ENCODE measurements around the gene MSRB3. TPM values are rescaled to one million over a fixed set of nuclear protein-coding genes. Genes with fewer than 3 reads are reported as not detected.
A peak's percentile ranks its signal among the peaks of the same experiment; 100 is the strongest.

The MSRB3 gene
- total and polyA plus RNA-seq, 2 of the 4 experiments (the other 2 are of a cell fraction), result 31.7 to 35.7 TPM

DNA sequence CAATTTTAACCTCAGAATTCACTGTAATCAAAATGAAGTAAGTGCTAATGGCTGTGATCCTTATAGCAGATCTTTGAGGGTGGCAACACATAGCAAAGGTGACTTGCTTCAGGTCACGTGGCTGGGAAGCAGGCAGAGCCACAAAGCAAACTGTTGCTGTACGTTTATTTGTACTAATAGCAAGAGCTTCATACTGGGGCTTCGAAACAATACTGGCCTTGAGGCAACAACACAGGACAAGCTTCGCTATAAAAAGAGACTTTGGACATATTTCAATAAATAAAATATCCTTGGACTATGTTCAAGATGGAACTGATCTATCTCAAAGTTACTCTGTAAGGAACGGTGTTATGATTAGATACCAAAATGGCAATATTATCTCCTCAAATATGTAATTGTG, 44.6 kb downstream of the MSRB3 start:
- TF ChIP-seq RCOR1 (IDR thresholded peaks at IDR 0.05; ENCODE audit: insufficient replicate concordance, low read length) (no peak), MAZ (IDR thresholded peaks at IDR 0.05; ENCODE audit: borderline replicate concordance, low read depth, low read length) (no peak), RAD21 (IDR thresholded peaks at IDR 0.05; ENCODE audit: low read length) (no peak), RFX5 (IDR thresholded peaks at IDR 0.05; ENCODE audit: low read depth, low read length) (no peak), MXI1 (IDR thresholded peaks at IDR 0.05; ENCODE audit: borderline replicate concordance, low read depth, low read length) (no peak), CHD1 (IDR thresholded peaks at IDR 0.05; ENCODE audit: low read depth, low read length) (no peak), FOS (IDR thresholded peaks at IDR 0.05; ENCODE audit: low read depth, low read length) (no peak), USF2 (IDR thresholded peaks at IDR 0.05; ENCODE audit: low read depth, low read length) (no peak), POLR2A (IDR thresholded peaks at IDR 0.05; ENCODE audit: low read depth, low read length) (no peak), MAFK (IDR thresholded peaks at IDR 0.05; ENCODE audit: low read depth, low read length) (no peak)
- TF ChIP-seq, protein P1, sequence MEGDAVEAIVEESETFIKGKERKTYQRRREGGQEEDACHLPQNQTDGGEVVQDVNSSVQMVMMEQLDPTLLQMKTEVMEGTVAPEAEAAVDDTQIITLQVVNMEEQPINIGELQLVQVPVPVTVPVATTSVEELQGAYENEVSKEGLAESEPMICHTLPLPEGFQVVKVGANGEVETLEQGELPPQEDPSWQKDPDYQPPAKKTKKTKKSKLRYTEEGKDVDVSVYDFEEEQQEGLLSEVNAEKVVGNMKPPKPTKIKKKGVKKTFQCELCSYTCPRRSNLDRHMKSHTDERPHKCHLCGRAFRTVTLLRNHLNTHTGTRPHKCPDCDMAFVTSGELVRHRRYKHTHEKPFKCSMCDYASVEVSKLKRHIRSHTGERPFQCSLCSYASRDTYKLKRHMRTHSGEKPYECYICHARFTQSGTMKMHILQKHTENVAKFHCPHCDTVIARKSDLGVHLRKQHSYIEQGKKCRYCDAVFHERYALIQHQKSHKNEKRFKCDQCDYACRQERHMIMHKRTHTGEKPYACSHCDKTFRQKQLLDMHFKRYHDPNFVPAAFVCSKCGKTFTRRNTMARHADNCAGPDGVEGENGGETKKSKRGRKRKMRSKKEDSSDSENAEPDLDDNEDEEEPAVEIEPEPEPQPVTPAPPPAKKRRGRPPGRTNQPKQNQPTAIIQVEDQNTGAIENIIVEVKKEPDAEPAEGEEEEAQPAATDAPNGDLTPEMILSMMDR (conservative IDR thresholded peaks at IDR 0.05; ENCODE audit: low read depth, low read length), result no peak
- TF ChIP-seq, protein P2, sequence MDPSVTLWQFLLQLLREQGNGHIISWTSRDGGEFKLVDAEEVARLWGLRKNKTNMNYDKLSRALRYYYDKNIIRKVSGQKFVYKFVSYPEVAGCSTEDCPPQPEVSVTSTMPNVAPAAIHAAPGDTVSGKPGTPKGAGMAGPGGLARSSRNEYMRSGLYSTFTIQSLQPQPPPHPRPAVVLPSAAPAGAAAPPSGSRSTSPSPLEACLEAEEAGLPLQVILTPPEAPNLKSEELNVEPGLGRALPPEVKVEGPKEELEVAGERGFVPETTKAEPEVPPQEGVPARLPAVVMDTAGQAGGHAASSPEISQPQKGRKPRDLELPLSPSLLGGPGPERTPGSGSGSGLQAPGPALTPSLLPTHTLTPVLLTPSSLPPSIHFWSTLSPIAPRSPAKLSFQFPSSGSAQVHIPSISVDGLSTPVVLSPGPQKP (IDR thresholded peaks at IDR 0.05; ENCODE audit: borderline replicate concordance, low read depth, low read length), result no peak
- H3K79me1 ChIP-seq (ENCODE audit: low read depth in 1 of 2, low read length in 2 of 2), result peaks cover 13 to 30% of the 10 kb centered on the region in 2 experiments; a peak in 3 of 4 replicates
- DNase-seq (no peak), ATAC-seq (ENCODE audit: low read depth) (no peak)
- peaks cover 2% of the 10 kb centered on the region; the same call in 1 of the 2 replicates for H3K36me3 ChIP-seq (ENCODE audit: control insufficient read depth, insufficient read depth, low read length)
- peak overlapping the region; percentile 29 for H2AK5ac ChIP-seq (ENCODE audit: low read depth, low read length)
- H3K4me1 ChIP-seq (ENCODE audit: control insufficient read depth, insufficient read depth, low read length), result peaks cover 11% of the 10 kb centered on the region
- peak overlapping the region in 1 of 2 experiments; percentile 20; a peak in 1 of 4 replicates for H4K8ac ChIP-seq (ENCODE audit: low read depth in 2 of 2, low read length in 2 of 2)
- peak overlapping the region; percentile 5; the same call in 1 of the 2 replicates for H4K91ac ChIP-seq (ENCODE audit: insufficient read depth, low read depth, low read length)
- H2AK9ac ChIP-seq (replicated peaks; ENCODE audit: low read depth, low read length, poor library complexity), result no peak overlapping the region
- no peak overlapping the region for H3K56ac ChIP-seq (ENCODE audit: extremely low read depth, insufficient read depth, low read length)
- 0 out of 3 replicates have a peak overlapping the region, but pooled peaks have one; percentile 16 for H2BK15ac ChIP-seq (ENCODE audit: low read depth, low read length)
- peak overlapping the region; percentile 41 for H3K14ac ChIP-seq (replicated peaks; ENCODE audit: low read depth, low read length)
- peak overlapping the region; percentile 9 for H2BK5ac ChIP-seq (ENCODE audit: low read depth, low read length, poor library complexity, severe bottlenecking)
- no peak overlapping the region for H2AFZ ChIP-seq (replicated peaks; ENCODE audit: low read length, poor library complexity)
- H2BK20ac ChIP-seq (ENCODE audit: low read depth, low read length), result no peak overlapping the region; the same call in 1 of the 2 replicates
- no peak overlapping the region for H3K23ac ChIP-seq (ENCODE audit: low read depth, low read length)
- WGBS, 2 experiments (ENCODE audit: extremely low coverage in 2 of 2, insufficient read length in 1 of 2), result 68% methylated on average over 2 of the region's 5 CpGs; no CpG with 5 or more reads in 1 of the 2 experiments
- no peak overlapping the region for H3K4me2 ChIP-seq (ENCODE audit: low read depth, low read length)
- ChIA-PET POLR2A (ENCODE audit: unreplicated experiment) (no interaction called here), CTCF (interaction anchor here (0.6 kb wide), 1 partner anchor 808 kb away, joined by 3 read pairs; no protein-coding TSS in a partner anchor)
- in situ Hi-C loops (cut with MboI; ENCODE audit: low sequenced_read_pairs), result loop anchor here (25.0 kb wide), 1 partner anchor 364 kb away; no protein-coding TSS in a partner anchor
- H3K18ac ChIP-seq (ENCODE audit: low read depth, low read length), result peak overlapping the region; percentile 77
- H3K4ac ChIP-seq (ENCODE audit: low read depth, low read length), result peak overlapping the region; percentile 24; the same call in 1 of the 2 replicates
- H3K9me1 ChIP-seq (ENCODE audit: insufficient read depth, low read length), result peaks cover 5% of the 10 kb centered on the region
- 0 out of 2 replicates have a peak overlapping the region, but pooled peaks have one; percentile 54 for H3K9ac ChIP-seq (ENCODE audit: low read depth, low read length)
- intact Hi-C loops (cut with micrococcal nuclease), result loop anchor here (10.0 kb wide), 1 partner anchor 142 kb away; no protein-coding TSS in a partner anchor
- H3K9me3 ChIP-seq (ENCODE audit: control insufficient read depth, insufficient read depth, low read length), result no peaks in the 10 kb centered on the region
- no TSS peak for BruUV-seq (replicated peaks)
- H4K20me1 ChIP-seq (ENCODE audit: insufficient read depth, low read length), result no peaks in the 10 kb centered on the region
- peak overlapping the region; percentile 4; the same call in 1 of the 2 replicates for H2BK120ac ChIP-seq (ENCODE audit: low read depth, low read length)
- H3K4me3 ChIP-seq (ENCODE audit: insufficient read depth, low read depth, low read length), result no peak overlapping the region
- H3K27ac ChIP-seq (ENCODE audit: insufficient read depth, low read length), result peak overlapping the region; percentile 78; the same call in 1 of the 2 replicates
- H3K27me3 ChIP-seq (ENCODE audit: control insufficient read depth, insufficient read depth, low read length), result no peaks in the 10 kb centered on the region
- dilution Hi-C loops (cut with HindIII; ENCODE audit: low sequenced_read_pairs, unreplicated experiment), result no loop called here
- peak overlapping the region; percentile 52 for H4K5ac ChIP-seq (ENCODE audit: low read depth, low read length)

Data from IMR-90 (cell line).